Endothelial cell of umbilical vein (primary cell): ENCODE data around the gene SYT7. TPM values are rescaled to one million over a fixed set of nuclear protein-coding genes. Genes with fewer than 3 reads are reported as not detected.

Experiments used
- BruUV-seq: library from RNA; stranded (reverse); fragments of 400-500 nt; replicated peaks from 2 replicates; lab custom pipeline; 2021; lab: Mats Ljungman, UMichigan
- CTCF ChIA-PET: fragments of 300-600, 350-600 bp; sonication (Branson Sonifier 250); formaldehyde crosslinking; loops from one replicate; lab custom pipeline; 2021; ENCODE audit warnings: antibody characterized with exemption, inconsistent platforms; lab: Charles Lee
- POLR2A ChIA-PET: fragments of 300-600, 350-600 bp; sonication (Branson Sonifier 250); formaldehyde crosslinking; loops from one replicate; lab custom pipeline; 2021; ENCODE audit warnings: antibody characterized with exemption, inconsistent platforms; lab: Charles Lee
- DNase-seq: peaks from one replicate; pipeline ENCODE4 v3.0.0-alpha.2; 2011; ENCODE audit warnings: low read depth, low spot score
- FAIRE-seq: peaks from 2 replicates; lab custom pipeline; 2011; peaks lifted over from hg19 to GRCh38; lab: Jason Lieb, UNC
- H2AFZ ChIP-seq: 2 replicates; pipeline ENCODE4 v1.6.0; 2012; ENCODE audit warnings: low read depth, low read length, control low read depth, inconsistent platforms
- H3K27ac ChIP-seq: 2 replicates; pipeline ENCODE4 v1.5.1; 2011; ENCODE audit warnings: low read depth, mild to moderate bottlenecking, control low read depth, low read length, moderate library complexity; ENCODE audit not compliant: insufficient read depth
- H3K27me3 ChIP-seq, 2 experiments: 2 replicates each; pipeline versions ENCODE4 v1.6.0 to v1.6.1; 2011; ENCODE audit warnings: low read length in 2 of 2, mixed read lengths in 1 of 2; ENCODE audit not compliant: control insufficient read depth in 2 of 2, insufficient read depth in 2 of 2
- H3K36me3 ChIP-seq, 2 experiments: 2 replicates in 1 of 2; 3 replicates in 1 of 2; pipeline ENCODE4 v1.5.1; 2011; ENCODE audit warnings: low read length in 2 of 2, mild to moderate bottlenecking in 1 of 2, moderate library complexity in 1 of 2; ENCODE audit not compliant: control insufficient read depth in 2 of 2, insufficient read depth in 2 of 2; ENCODE audit errors: extremely low read depth in 1 of 2
- H3K4me1 ChIP-seq: 3 replicates; pipeline ENCODE4 v1.5.1; 2011; ENCODE audit warnings: mild to moderate bottlenecking, low read length; ENCODE audit not compliant: control insufficient read depth, insufficient read depth; ENCODE audit errors: extremely low read depth
- H3K4me2 ChIP-seq: 2 replicates; pipeline ENCODE4 v1.6.1; 2011; ENCODE audit warnings: low read length, control low read depth, mixed read lengths; ENCODE audit not compliant: insufficient read depth
- H3K4me3 ChIP-seq, 3 experiments: fragments of 200-600 bp in 1 of 3; sonication (generic), shearing (Covaris generic) in 1 of 3; replicated peaks in 1 of 3; 2 replicates each; pipeline ENCODE4 v1.5.1; 2011 to 2016; ENCODE audit warnings: control low read depth in 3 of 3, low read length in 3 of 3, mild to moderate bottlenecking in 2 of 3, inconsistent platforms in 1 of 3, low read depth in 1 of 3, moderate library complexity in 1 of 3; ENCODE audit not compliant: insufficient read depth in 1 of 3
- H3K79me2 ChIP-seq: 2 replicates; pipeline ENCODE4 v1.6.0; 2012; ENCODE audit warnings: low read length, inconsistent platforms; ENCODE audit not compliant: control insufficient read depth, insufficient read depth
- H3K9ac ChIP-seq: replicated peaks from 2 replicates; pipeline ENCODE3; 2011; ENCODE audit warnings: low read length, control low read depth; ENCODE audit not compliant: insufficient read depth; ENCODE audit errors: extremely low read depth
- H3K9me1 ChIP-seq: replicated peaks from 3 replicates; pipeline ENCODE4 v1.6.0; 2011; ENCODE audit warnings: mild to moderate bottlenecking, low read length; ENCODE audit not compliant: control insufficient read depth, insufficient read depth; ENCODE audit errors: extremely low read depth
- H3K9me3 ChIP-seq: replicated peaks from 2 replicates; pipeline ENCODE4 v1.5.1; 2012; ENCODE audit warnings: low read length, inconsistent platforms; ENCODE audit not compliant: control insufficient read depth, insufficient read depth
- H4K20me1 ChIP-seq: replicated peaks from 2 replicates; pipeline ENCODE3; 2011; ENCODE audit warnings: mild to moderate bottlenecking, low read length; ENCODE audit not compliant: control insufficient read depth, insufficient read depth; ENCODE audit errors: extremely low read depth
- CTCF ChIP-seq, 2 donors: IDR thresholded peaks; 1 replicate in 1 of 2; 2 replicates in 1 of 2; pipeline ENCODE4 v1.5.1; 2011; ENCODE audit warnings: low read length in 2 of 2, mild to moderate bottlenecking in 2 of 2, moderate library complexity in 2 of 2, control low read depth in 1 of 2, inconsistent platforms in 1 of 2, low read depth in 1 of 2; ENCODE audit not compliant: insufficient read depth in 1 of 2; ENCODE audit errors: extremely low read depth in 1 of 2
- EZH2 ChIP-seq: IDR thresholded peaks from 2 replicates; pipeline ENCODE4 v1.6.1; 2012; ENCODE audit warnings: borderline replicate concordance, low read depth, mild to moderate bottlenecking, moderate library complexity, low read length, inconsistent platforms; ENCODE audit not compliant: severe bottlenecking
- FOS ChIP-seq: IDR thresholded peaks from 2 replicates; pipeline ENCODE4 v1.6.1; 2011; ENCODE audit warnings: mild to moderate bottlenecking, low read length, moderate library complexity, borderline replicate concordance; ENCODE audit not compliant: insufficient read depth
- GATA2 ChIP-seq: IDR thresholded peaks from 2 replicates; pipeline ENCODE4 v1.7.0; 2011; ENCODE audit warnings: low read depth, mild to moderate bottlenecking, moderate library complexity, mixed read lengths, low read length; ENCODE audit not compliant: insufficient read length, insufficient read depth
- JUN ChIP-seq: IDR thresholded peaks from 2 replicates; pipeline ENCODE4 v1.6.1; 2011; ENCODE audit warnings: borderline replicate concordance, low read depth; ENCODE audit not compliant: insufficient read length, insufficient read depth
- MAX ChIP-seq: IDR thresholded peaks from 2 replicates; pipeline ENCODE4 v1.6.1; 2011; ENCODE audit not compliant: insufficient read depth, insufficient read length
- MYC ChIP-seq: IDR thresholded peaks from one replicate; pipeline ENCODE4 v1.6.1; 2011; ENCODE audit warnings: mild to moderate bottlenecking, low read depth, low read length
- POLR2A ChIP-seq: IDR thresholded peaks from 2 replicates; pipeline ENCODE4 v1.6.1; 2012; ENCODE audit warnings: low read depth, mild to moderate bottlenecking, control low read depth, low read length
- POLR2AphosphoS5 ChIP-seq: IDR thresholded peaks from 2 replicates; pipeline ENCODE4 v1.6.1; 2012; ENCODE audit warnings: low read depth, mild to moderate bottlenecking, control low read depth, low read length, moderate library complexity; ENCODE audit not compliant: insufficient read depth
- dilution Hi-C: fragments of 300-500 bp; cut with MboI; formaldehyde crosslinking; loops from one replicate; pipeline ENCODE4 v1.15.0; 2019; ENCODE audit warnings: low sequenced_read_pairs; ENCODE audit not compliant: extremely low pct_ligation_motif_present
- intact Hi-C: fragments of 100-400 bp; cut with micrococcal nuclease; formaldehyde crosslinking; loops from one replicate; pipeline ENCODE4 v1.10.0; 2022
- polyA plus RNA-seq, 4 experiments: library from polyadenylated mRNA; depleted of rRNA in 3 of 4; stranded (reverse) in 3 of 4; unstranded in 1 of 4; fragments of >200 nt; gene quantifications; 2 replicates each; pipeline versions ENCODE4 v1.2.1 to v1.2.3, GENCODE V29; 2011 to 2012; ENCODE audit warnings: missing spikeins in 1 of 4
- total RNA-seq: library from RNA; stranded (reverse); gene quantifications from 2 replicates; pipeline ENCODE4 v1.2.3, GENCODE V29; 2021

Gene SYT7
- total and polyA plus RNA-seq, 2 donors (not counting 3 experiments of a cell fraction or from before 2014, with no cell fraction given), result 0.08 to 0.55 TPM

- H3K4me3 ChIP-seq, result no peak overlapping the region
- dilution Hi-C loops (no loop called here), intact Hi-C loops (no loop called here)
- H4K20me1 ChIP-seq, result no peaks in the 10 kb centered on the region
- no peak for DNase-seq
- no peak overlapping the region for H3K9ac ChIP-seq
- H3K9me3 ChIP-seq, result no peaks in the 10 kb centered on the region
- no peak for FAIRE-seq
- H3K36me3 ChIP-seq, result no peaks in the 10 kb centered on the region
- no peak overlapping the region for H3K27ac ChIP-seq
- TF ChIP-seq EZH2 (no peak), MYC (no peak), JUN (no peak), POLR2A (no peak), GATA2 (no peak), FOS (no peak), CTCF (IDR thresholded peaks at IDR 0.05; ENCODE audit: extremely low read depth in 1 of 2, insufficient read depth in 1 of 2, low read depth in 1 of 2, low read length in 2 of 2) (no peak), MAX (no peak), POLR2AphosphoS5 (no peak)
- H3K9me1 ChIP-seq, result no peaks in the 10 kb centered on the region
- peaks cover 13% of the 10 kb centered on the region for H3K4me1 ChIP-seq
- CTCF ChIA-PET, result interaction anchor here (0.9 kb wide), 1 partner anchor 15 kb away, joined by 4 read pairs; no protein-coding TSS in a partner anchor
- H3K27me3 ChIP-seq, result peaks cover 0 to 10% of the 10 kb centered on the region in 2 experiments
- no peak overlapping the region for H3K4me2 ChIP-seq
- no peak overlapping the region for H2AFZ ChIP-seq
- no peaks in the 10 kb centered on the region for H3K79me2 ChIP-seq
- BruUV-seq, result no TSS peak
- POLR2A ChIA-PET, result no interaction called here
These were observed 15.7 kb upstream of the SYT7 start for GRCh38 chr11:61596542-61596941.
